ENCODE measurements around the gene IRF6. TPM values are rescaled to one million over a fixed set of nuclear protein-coding genes. Genes with fewer than 3 reads are reported as not detected.
A peak's percentile ranks its signal among the peaks of the same experiment; 100 is the strongest.

IRF6 gene
- total RNA-seq, 4 donors from 2014 or later, result 0.42 to 1.8 (median 1.4) TPM

GRCh38 chr1:209850342-209850979 lies 44.5 kb upstream of the IRF6 start:
- Histone ChIP-seq H3K27ac (no peak overlapping the region), H3K4me1 (no peaks in the 10 kb centered on the region), H3K4me3 (no peak overlapping the region), H3K9me3 (no peaks in the 10 kb centered on the region), H3K36me3 (peaks cover 0 to 87% (median 11%) of the 10 kb centered on the region in 3 donors), H3K27me3 (no peaks in the 10 kb centered on the region)
- WGBS, 2 donors, result 35 to 46% methylated on average over 6 of the region's 6 CpGs
- TF ChIP-seq CTCF (IDR thresholded peaks at IDR 0.05) (peak in 4 of 5 experiments; percentile 31 to 62 (median 42)), POLR2A (IDR thresholded peaks at IDR 0.05) (no peak), EP300 (IDR thresholded peaks at IDR 0.05) (no peak)
- no peak for DNase-seq (ENCODE audit: low spot score in 2 of 2)

- H3K36me3 ChIP-seq, result peaks cover 0 to 86% (median 11%) of the 10 kb centered on the region in 3 donors
- H3K27ac ChIP-seq, result no peak overlapping the region
- WGBS, 2 donors, result 78 to 83% methylated on average over 5 of the region's 5 CpGs
- no peak for TF ChIP-seq CTCF (IDR thresholded peaks at IDR 0.05)
- no peak for TF ChIP-seq POLR2A (IDR thresholded peaks at IDR 0.05)
- no peak for TF ChIP-seq EP300 (IDR thresholded peaks at IDR 0.05)
- no peak for DNase-seq (ENCODE audit: low spot score in 2 of 2)
- H3K27me3 ChIP-seq, result no peaks in the 10 kb centered on the region
- H3K4me1 ChIP-seq, result no peaks in the 10 kb centered on the region
- no peaks in the 10 kb centered on the region for H3K9me3 ChIP-seq
- no peak overlapping the region for H3K4me3 ChIP-seq
Measured at GRCh38 chr1:209849388-209849787, 43.4 kb upstream of the IRF6 start.

GRCh38 chr1:209845408-209845725 lies 39.4 kb upstream of the IRF6 start:
- H3K27ac ChIP-seq, result no peak overlapping the region
- WGBS, 2 donors, result 75 to 81% methylated on average over 1 of the region's 1 CpG
- DNase-seq (ENCODE audit: low spot score in 2 of 2), result no peak
- H3K4me3 ChIP-seq, result no peak overlapping the region
- H3K36me3 ChIP-seq, result peaks cover 3 to 87% (median 19%) of the 10 kb centered on the region in 3 donors
- no peaks in the 10 kb centered on the region for H3K4me1 ChIP-seq
- H3K9me3 ChIP-seq, result no peaks in the 10 kb centered on the region
- TF ChIP-seq POLR2A (IDR thresholded peaks at IDR 0.05), result no peak
- TF ChIP-seq EP300 (IDR thresholded peaks at IDR 0.05), result no peak
- TF ChIP-seq CTCF (IDR thresholded peaks at IDR 0.05), result no peak
- no peaks in the 10 kb centered on the region for H3K27me3 ChIP-seq

GRCh38 chr1:209844695-209845407 lies 38.9 kb upstream of the IRF6 start:
- Histone ChIP-seq H3K27ac (no peak overlapping the region), H3K36me3 (peaks cover 3 to 90% (median 19%) of the 10 kb centered on the region in 3 donors), H3K4me1 (peaks cover 0 to 2% (median 0%) of the 10 kb centered on the region in 4 donors), H3K9me3 (no peaks in the 10 kb centered on the region), H3K4me3 (no peak overlapping the region), H3K27me3 (no peaks in the 10 kb centered on the region)
- DNase-seq (ENCODE audit: low spot score in 2 of 2), result no peak
- 84 to 87% methylated on average over 6 of the region's 6 CpGs for WGBS, 2 donors
- TF ChIP-seq POLR2A (IDR thresholded peaks at IDR 0.05), result no peak
- TF ChIP-seq EP300 (IDR thresholded peaks at IDR 0.05), result no peak
- no peak for TF ChIP-seq CTCF (IDR thresholded peaks at IDR 0.05)

- H3K36me3 ChIP-seq, result peaks cover 3 to 98% (median 19%) of the 10 kb centered on the region in 3 donors
- no peaks in the 10 kb centered on the region for H3K9me3 ChIP-seq
- no peaks in the 10 kb centered on the region for H3K27me3 ChIP-seq
- peak overlapping the region in 1 of 4 donors; percentile 81 for H3K27ac ChIP-seq
- 88 to 90% methylated on average over 5 of the region's 5 CpGs for WGBS, 2 donors
- TF ChIP-seq CTCF (IDR thresholded peaks at IDR 0.05) (no peak), POLR2A (IDR thresholded peaks at IDR 0.05) (no peak), EP300 (IDR thresholded peaks at IDR 0.05) (no peak)
- H3K4me1 ChIP-seq, result peaks cover 0 to 5% (median 0%) of the 10 kb centered on the region in 4 donors
- no peak for DNase-seq (ENCODE audit: low spot score in 2 of 2)
- H3K4me3 ChIP-seq, result no peak overlapping the region
Measured at GRCh38 chr1:209840611-209841010, 34.7 kb upstream of the IRF6 start.

Data from tibial nerve (tissue), 4 donors.